ENCODE results near the gene CCDC142. TPM values are rescaled to one million over a fixed set of nuclear protein-coding genes. Genes with fewer than 3 reads are reported as not detected.

Gene CCDC142
- total RNA-seq, 1 experiment from 2014 or later: 14.0 TPM

DNA sequence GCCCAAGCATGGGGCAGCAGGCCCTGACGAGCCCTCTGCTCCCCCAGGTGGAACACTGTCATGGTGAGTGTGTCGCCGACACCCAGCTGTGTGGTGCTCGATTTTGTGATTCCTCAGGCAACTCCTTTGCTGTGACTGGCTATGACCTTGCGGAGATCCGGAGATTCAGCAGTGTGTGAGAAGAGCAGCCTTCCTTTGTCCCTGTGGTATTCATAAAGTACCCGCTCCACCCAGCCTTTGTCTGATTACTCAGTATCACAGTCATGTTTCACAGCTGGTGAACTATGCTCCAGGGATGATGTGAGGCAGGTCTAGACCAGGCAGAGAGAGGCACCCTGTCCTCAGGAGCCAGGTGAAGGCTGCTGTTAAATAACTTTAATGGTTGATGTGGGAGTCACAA, 57.3 kb downstream of the CCDC142 start:
- Mint-ChIP-seq H3K9me3 (no peaks in the 10 kb centered on the region), H3K27ac (peak overlapping the region; percentile 69), H3K4me3 (no peak overlapping the region), H3K4me1 (peaks cover 14% of the 10 kb centered on the region), H3K27me3 (ENCODE audit: low read depth) (peaks cover 28% of the 10 kb centered on the region), H3K36me3 (peaks cover 53% of the 10 kb centered on the region)
- DNase-seq (ENCODE audit: low spot score) (no peak), ATAC-seq (no peak)
- TF ChIP-seq ZNF425 (CRISPR knock-in tag; conservative IDR thresholded peaks at IDR 0.05) (no peak), IRF2 (CRISPR knock-in tag; IDR thresholded peaks at IDR 0.05; ENCODE audit: borderline replicate concordance, low read depth) (no peak), ZNF281 (CRISPR knock-in tag; IDR thresholded peaks at IDR 0.05) (no peak), ETV6 (CRISPR knock-in tag; IDR thresholded peaks at IDR 0.05) (no peak), MXD4 (CRISPR knock-in tag; IDR thresholded peaks at IDR 0.05; ENCODE audit: borderline replicate concordance) (no peak), RORB (CRISPR knock-in tag; IDR thresholded peaks at IDR 0.05) (no peak), FOXK1 (CRISPR knock-in tag; IDR thresholded peaks at IDR 0.05) (no peak), ESRRA (CRISPR knock-in tag; IDR thresholded peaks at IDR 0.05; ENCODE audit: borderline replicate concordance) (no peak)
- TF ChIP-seq, protein P1, sequence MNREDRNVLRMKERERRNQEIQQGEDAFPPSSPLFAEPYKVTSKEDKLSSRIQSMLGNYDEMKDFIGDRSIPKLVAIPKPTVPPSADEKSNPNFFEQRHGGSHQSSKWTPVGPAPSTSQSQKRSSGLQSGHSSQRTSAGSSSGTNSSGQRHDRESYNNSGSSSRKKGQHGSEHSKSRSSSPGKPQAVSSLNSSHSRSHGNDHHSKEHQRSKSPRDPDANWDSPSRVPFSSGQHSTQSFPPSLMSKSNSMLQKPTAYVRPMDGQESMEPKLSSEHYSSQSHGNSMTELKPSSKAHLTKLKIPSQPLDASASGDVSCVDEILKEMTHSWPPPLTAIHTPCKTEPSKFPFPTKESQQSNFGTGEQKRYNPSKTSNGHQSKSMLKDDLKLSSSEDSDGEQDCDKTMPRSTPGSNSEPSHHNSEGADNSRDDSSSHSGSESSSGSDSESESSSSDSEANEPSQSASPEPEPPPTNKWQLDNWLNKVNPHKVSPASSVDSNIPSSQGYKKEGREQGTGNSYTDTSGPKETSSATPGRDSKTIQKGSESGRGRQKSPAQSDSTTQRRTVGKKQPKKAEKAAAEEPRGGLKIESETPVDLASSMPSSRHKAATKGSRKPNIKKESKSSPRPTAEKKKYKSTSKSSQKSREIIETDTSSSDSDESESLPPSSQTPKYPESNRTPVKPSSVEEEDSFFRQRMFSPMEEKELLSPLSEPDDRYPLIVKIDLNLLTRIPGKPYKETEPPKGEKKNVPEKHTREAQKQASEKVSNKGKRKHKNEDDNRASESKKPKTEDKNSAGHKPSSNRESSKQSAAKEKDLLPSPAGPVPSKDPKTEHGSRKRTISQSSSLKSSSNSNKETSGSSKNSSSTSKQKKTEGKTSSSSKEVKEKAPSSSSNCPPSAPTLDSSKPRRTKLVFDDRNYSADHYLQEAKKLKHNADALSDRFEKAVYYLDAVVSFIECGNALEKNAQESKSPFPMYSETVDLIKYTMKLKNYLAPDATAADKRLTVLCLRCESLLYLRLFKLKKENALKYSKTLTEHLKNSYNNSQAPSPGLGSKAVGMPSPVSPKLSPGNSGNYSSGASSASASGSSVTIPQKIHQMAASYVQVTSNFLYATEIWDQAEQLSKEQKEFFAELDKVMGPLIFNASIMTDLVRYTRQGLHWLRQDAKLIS (CRISPR knock-in tag; IDR thresholded peaks at IDR 0.05; ENCODE audit: borderline replicate concordance): no peak
- TF ChIP-seq, protein P2, sequence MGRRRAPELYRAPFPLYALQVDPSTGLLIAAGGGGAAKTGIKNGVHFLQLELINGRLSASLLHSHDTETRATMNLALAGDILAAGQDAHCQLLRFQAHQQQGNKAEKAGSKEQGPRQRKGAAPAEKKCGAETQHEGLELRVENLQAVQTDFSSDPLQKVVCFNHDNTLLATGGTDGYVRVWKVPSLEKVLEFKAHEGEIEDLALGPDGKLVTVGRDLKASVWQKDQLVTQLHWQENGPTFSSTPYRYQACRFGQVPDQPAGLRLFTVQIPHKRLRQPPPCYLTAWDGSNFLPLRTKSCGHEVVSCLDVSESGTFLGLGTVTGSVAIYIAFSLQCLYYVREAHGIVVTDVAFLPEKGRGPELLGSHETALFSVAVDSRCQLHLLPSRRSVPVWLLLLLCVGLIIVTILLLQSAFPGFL (CRISPR knock-in tag; IDR thresholded peaks at IDR 0.05; ENCODE audit: borderline replicate concordance): no peak
- TF ChIP-seq, protein P3, sequence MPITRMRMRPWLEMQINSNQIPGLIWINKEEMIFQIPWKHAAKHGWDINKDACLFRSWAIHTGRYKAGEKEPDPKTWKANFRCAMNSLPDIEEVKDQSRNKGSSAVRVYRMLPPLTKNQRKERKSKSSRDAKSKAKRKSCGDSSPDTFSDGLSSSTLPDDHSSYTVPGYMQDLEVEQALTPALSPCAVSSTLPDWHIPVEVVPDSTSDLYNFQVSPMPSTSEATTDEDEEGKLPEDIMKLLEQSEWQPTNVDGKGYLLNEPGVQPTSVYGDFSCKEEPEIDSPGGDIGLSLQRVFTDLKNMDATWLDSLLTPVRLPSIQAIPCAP (CRISPR knock-in tag; IDR thresholded peaks at IDR 0.05): no peak
- ChIA-PET POLR2A (no interaction called here), CTCF (interaction anchor here (0.9 kb wide), 1 partner anchor 91 kb away, joined by 3 read pairs; no protein-coding TSS in a partner anchor)

DNA sequence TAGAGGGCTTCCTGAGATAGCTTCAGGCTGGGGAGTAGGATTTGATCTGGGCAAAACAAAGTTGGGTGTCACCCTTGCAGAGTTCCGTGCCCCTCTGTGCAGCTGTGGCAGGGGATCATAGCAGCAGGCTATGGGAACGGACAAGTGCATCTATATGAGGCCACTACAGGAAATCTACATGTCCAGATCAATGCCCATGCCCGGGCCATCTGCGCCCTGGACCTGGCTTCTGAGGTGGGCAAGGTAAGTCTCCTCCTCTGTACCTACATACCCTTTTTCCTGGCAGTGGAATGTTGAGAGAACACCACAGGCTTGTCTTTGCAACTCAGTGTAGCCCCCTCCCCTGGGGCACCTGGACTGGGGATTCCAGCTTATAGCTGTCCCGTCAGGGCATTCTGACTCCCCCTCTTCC, 57.8 kb downstream of the CCDC142 start:
- ChIA-PET CTCF (interaction anchor here (0.6 to 0.9 kb wide), 2 partner anchors 9 to 90 kb away, joined by 3 to 4 read pairs; no protein-coding TSS in a partner anchor), POLR2A (no interaction called here)
- H3K4me3 Mint-ChIP-seq: no peak overlapping the region
- H3K27ac Mint-ChIP-seq: peak overlapping the region; percentile 42
- H3K9me3 Mint-ChIP-seq: no peaks in the 10 kb centered on the region
- peaks cover 50% of the 10 kb centered on the region for H3K36me3 Mint-ChIP-seq
- ATAC-seq (no peak), DNase-seq (ENCODE audit: low spot score) (no peak)
- H3K27me3 Mint-ChIP-seq (ENCODE audit: low read depth): peaks cover 34% of the 10 kb centered on the region
- TF ChIP-seq, protein P4, sequence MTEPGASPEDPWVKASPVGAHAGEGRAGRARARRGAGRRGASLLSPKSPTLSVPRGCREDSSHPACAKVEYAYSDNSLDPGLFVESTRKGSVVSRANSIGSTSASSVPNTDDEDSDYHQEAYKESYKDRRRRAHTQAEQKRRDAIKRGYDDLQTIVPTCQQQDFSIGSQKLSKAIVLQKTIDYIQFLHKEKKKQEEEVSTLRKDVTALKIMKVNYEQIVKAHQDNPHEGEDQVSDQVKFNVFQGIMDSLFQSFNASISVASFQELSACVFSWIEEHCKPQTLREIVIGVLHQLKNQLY (CRISPR knock-in tag; IDR thresholded peaks at IDR 0.05): no peak
- TF ChIP-seq, protein P2 (CRISPR knock-in tag; IDR thresholded peaks at IDR 0.05; ENCODE audit: borderline replicate concordance): 0 out of 2 replicates have a peak, but pooled peaks have one; percentile 14
- H3K4me1 Mint-ChIP-seq: peaks cover 14% of the 10 kb centered on the region
